MM.1S (cell line): Measurements from ENCODE around the gene CST4.

Experiments used
- EZH2 ChIP-seq: fragments of 300-600 bp; sonication (generic); optimal IDR thresholded peaks from 2 replicates; pipeline ENCODE3; 2017; ENCODE audit warnings: low read depth, mild to moderate bottlenecking, antibody characterized with exemption, low read length, mixed read lengths
- EZH2phosphoT487 ChIP-seq: fragments of 300-600 bp; sonication (generic); IDR thresholded peaks from 2 replicates; pipeline ENCODE4 v1.6.1; 2018; ENCODE audit warnings: antibody characterized with exemption, low read length
- TF ChIP-seq, protein P1 (sequence below): fragments of 300-600 bp; sonication (generic); IDR thresholded peaks from 2 replicates; pipeline ENCODE4 v1.5.1; 2016; ENCODE audit warnings: antibody characterized with exemption, low read length, mixed read lengths

- TF ChIP-seq, protein P1, sequence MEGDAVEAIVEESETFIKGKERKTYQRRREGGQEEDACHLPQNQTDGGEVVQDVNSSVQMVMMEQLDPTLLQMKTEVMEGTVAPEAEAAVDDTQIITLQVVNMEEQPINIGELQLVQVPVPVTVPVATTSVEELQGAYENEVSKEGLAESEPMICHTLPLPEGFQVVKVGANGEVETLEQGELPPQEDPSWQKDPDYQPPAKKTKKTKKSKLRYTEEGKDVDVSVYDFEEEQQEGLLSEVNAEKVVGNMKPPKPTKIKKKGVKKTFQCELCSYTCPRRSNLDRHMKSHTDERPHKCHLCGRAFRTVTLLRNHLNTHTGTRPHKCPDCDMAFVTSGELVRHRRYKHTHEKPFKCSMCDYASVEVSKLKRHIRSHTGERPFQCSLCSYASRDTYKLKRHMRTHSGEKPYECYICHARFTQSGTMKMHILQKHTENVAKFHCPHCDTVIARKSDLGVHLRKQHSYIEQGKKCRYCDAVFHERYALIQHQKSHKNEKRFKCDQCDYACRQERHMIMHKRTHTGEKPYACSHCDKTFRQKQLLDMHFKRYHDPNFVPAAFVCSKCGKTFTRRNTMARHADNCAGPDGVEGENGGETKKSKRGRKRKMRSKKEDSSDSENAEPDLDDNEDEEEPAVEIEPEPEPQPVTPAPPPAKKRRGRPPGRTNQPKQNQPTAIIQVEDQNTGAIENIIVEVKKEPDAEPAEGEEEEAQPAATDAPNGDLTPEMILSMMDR, result no peak
- TF ChIP-seq EZH2phosphoT487 (no peak), EZH2 (no peak)
Measured at GRCh38 chr20:23651117-23651516, 37.7 kb downstream of the CST4 start.
